ENCODE measurements around the gene TMEM218.

Gene TMEM218

DNA sequence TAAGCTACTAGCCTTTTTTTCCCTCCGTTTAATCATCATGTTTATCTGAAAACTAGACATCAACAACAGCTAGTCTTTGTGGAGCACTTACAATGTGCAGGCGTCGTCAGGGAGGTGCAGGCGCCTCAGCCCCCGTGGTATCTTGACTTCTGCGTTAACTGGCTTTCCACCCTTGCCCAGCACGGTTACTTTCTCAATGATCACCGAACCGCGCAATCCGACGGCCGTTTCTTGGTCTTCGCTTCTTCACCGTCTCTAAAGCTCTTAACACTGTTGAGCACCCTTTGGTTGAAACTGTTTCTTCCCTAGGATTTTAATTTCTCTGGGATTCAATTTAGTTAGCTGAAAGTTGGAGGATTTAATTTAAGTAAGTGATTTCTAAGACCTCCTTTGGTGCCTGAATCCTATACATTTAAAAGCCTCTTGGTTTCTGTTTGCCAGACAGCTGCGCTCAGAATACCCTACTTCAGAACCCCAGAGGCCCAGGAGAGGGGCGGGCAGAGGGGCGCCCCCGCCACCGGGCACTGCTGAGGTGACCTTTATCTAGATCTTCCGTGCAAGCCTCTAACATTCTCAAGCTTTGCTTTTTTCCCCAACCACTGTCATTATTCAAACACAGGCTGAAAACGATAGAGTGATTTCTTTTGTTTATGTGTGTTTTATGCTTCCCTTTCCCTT lies 18.0 kb upstream of the TMEM218 start:
- H3K36me3 ChIP-seq: no peaks in the 10 kb centered on the region
- H3K4me2 ChIP-seq: no peak overlapping the region
- no peaks in the 10 kb centered on the region for H3K9me3 ChIP-seq
- no peak overlapping the region for H3K4me3 ChIP-seq
- H3K27ac ChIP-seq: no peak overlapping the region
- H4K20me1 ChIP-seq: no peaks in the 10 kb centered on the region
- no peak for TF ChIP-seq Cebpa-rat (IDR thresholded peaks at IDR 0.05)
- H3K27me3 ChIP-seq: no peaks in the 10 kb centered on the region
- H3K4me1 ChIP-seq: no peaks in the 10 kb centered on the region
- H3K9ac ChIP-seq: no peak overlapping the region

- Histone ChIP-seq H3K9ac (no peak overlapping the region), H3K36me3 (no peaks in the 10 kb centered on the region), H3K27me3 (no peaks in the 10 kb centered on the region), H3K4me1 (no peaks in the 10 kb centered on the region), H3K27ac (no peak overlapping the region), H3K4me2 (no peak overlapping the region), H4K20me1 (no peaks in the 10 kb centered on the region), H3K4me3 (no peak overlapping the region), H3K9me3 (no peaks in the 10 kb centered on the region)
- no peak for TF ChIP-seq Cebpa-rat (IDR thresholded peaks at IDR 0.05)
These were observed 17.0 kb upstream of the TMEM218 start for GRCh38 chr11:125128450-125128849.

- Histone ChIP-seq H3K4me3 (no peak overlapping the region), H4K20me1 (no peaks in the 10 kb centered on the region), H3K9me3 (no peaks in the 10 kb centered on the region), H3K27me3 (no peaks in the 10 kb centered on the region), H3K27ac (no peak overlapping the region), H3K4me2 (no peak overlapping the region), H3K36me3 (no peaks in the 10 kb centered on the region), H3K4me1 (no peaks in the 10 kb centered on the region), H3K9ac (no peak overlapping the region)
- TF ChIP-seq Cebpa-rat (IDR thresholded peaks at IDR 0.05): no peak
These were observed 13.2 kb upstream of the TMEM218 start for GRCh38 chr11:125124618-125124992.

- no peak overlapping the region for H3K4me2 ChIP-seq
- no peak overlapping the region for H3K27ac ChIP-seq
These were observed 12.7 kb upstream of the TMEM218 start for GRCh38 chr11:125123947-125124617.

GRCh38 chr11:125123194-125123946 lies 11.9 kb upstream of the TMEM218 start:
- no peak overlapping the region for H3K9ac ChIP-seq
- no peak overlapping the region for H3K4me2 ChIP-seq
- no peaks in the 10 kb centered on the region for H4K20me1 ChIP-seq
- H3K36me3 ChIP-seq: no peaks in the 10 kb centered on the region
- TF ChIP-seq Cebpa-rat (IDR thresholded peaks at IDR 0.05): no peak
- H3K27ac ChIP-seq: no peak overlapping the region
- H3K9me3 ChIP-seq: no peaks in the 10 kb centered on the region
- no peak overlapping the region for H3K4me3 ChIP-seq
- no peaks in the 10 kb centered on the region for H3K4me1 ChIP-seq
- no peaks in the 10 kb centered on the region for H3K27me3 ChIP-seq

More at GRCh38 chr11:125123947-125124617, 12.7 kb upstream of the TMEM218 start:
- TF ChIP-seq Cebpa-rat (IDR thresholded peaks at IDR 0.05): no peak
- H3K4me3 ChIP-seq: no peak overlapping the region
- H3K9me3 ChIP-seq: no peaks in the 10 kb centered on the region
- H3K4me1 ChIP-seq: no peaks in the 10 kb centered on the region
- H3K36me3 ChIP-seq: no peaks in the 10 kb centered on the region
- H3K27me3 ChIP-seq: no peaks in the 10 kb centered on the region
- no peaks in the 10 kb centered on the region for H4K20me1 ChIP-seq
- H3K9ac ChIP-seq: no peak overlapping the region

GRCh38 chr11:125117429-125117828 lies 6.0 kb upstream of the TMEM218 start:
- no peaks in the 10 kb centered on the region for H4K20me1 ChIP-seq
- no peaks in the 10 kb centered on the region for H3K36me3 ChIP-seq
- no peaks in the 10 kb centered on the region for H3K27me3 ChIP-seq
- no peak overlapping the region for H3K4me3 ChIP-seq
- no peak overlapping the region for H3K4me2 ChIP-seq
- no peak overlapping the region for H3K9ac ChIP-seq
- H3K27ac ChIP-seq: no peak overlapping the region
- 0 out of 2 replicates have a peak, but pooled peaks cover 4% of the 10 kb centered on the region for H3K9me3 ChIP-seq
- no peak for TF ChIP-seq Cebpa-rat (IDR thresholded peaks at IDR 0.05)
- no peaks in the 10 kb centered on the region for H3K4me1 ChIP-seq

DNA sequence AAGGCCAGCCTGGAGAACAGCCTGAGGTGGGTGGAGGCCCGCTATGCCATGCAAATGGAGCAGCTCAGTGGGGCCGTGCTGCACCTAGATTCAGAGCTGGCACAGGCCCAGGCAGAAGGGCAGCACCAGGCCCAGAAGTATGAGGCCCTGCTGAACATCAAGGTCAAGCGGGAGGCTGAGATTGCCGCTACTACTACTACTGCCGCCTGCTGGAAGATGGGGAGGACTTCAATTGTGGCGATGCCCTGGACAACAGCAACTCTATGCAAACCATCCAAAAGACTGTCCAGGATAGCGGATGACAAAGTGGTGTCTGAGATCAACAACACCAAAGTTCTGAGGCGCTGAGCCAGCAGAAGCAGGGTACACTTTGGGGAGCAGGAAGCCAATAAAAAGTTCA lies 3.1 kb upstream of the TMEM218 start:
- Histone ChIP-seq H3K27ac (no peak overlapping the region), H3K4me1 (peaks cover 16% of the 10 kb centered on the region), H3K27me3 (no peaks in the 10 kb centered on the region), H3K36me3 (no peaks in the 10 kb centered on the region), H3K4me3 (no peak overlapping the region), H4K20me1 (no peaks in the 10 kb centered on the region), H3K9me3 (0 out of 2 replicates have a peak, but pooled peaks cover 4% of the 10 kb centered on the region), H3K4me2 (no peak overlapping the region), H3K9ac (no peak overlapping the region)
- no peak for TF ChIP-seq Cebpa-rat (IDR thresholded peaks at IDR 0.05)

- H3K27ac ChIP-seq: no peak overlapping the region
- H3K36me3 ChIP-seq: no peaks in the 10 kb centered on the region
- H3K9ac ChIP-seq: no peak overlapping the region
- no peak for TF ChIP-seq Cebpa-rat (IDR thresholded peaks at IDR 0.05)
- H4K20me1 ChIP-seq: no peaks in the 10 kb centered on the region
- peak overlapping the region; percentile 92 for H3K4me3 ChIP-seq
- H3K27me3 ChIP-seq: no peaks in the 10 kb centered on the region
- peak overlapping the region; percentile 76 for H3K4me2 ChIP-seq
- H3K9me3 ChIP-seq: 0 out of 2 replicates have a peak, but pooled peaks cover 4% of the 10 kb centered on the region
- peaks cover 16% of the 10 kb centered on the region for H3K4me1 ChIP-seq
These were observed 780 bp upstream of the TMEM218 start for GRCh38 chr11:125112208-125112604.

- Histone ChIP-seq H3K4me3 (peak overlapping the region; percentile 92), H3K4me2 (peak overlapping the region; percentile 90), H3K27ac (peak overlapping the region; percentile 78), H4K20me1 (no peaks in the 10 kb centered on the region), H3K9me3 (peaks cover 12% of the 10 kb centered on the region; the same call in 1 of the 2 replicates), H3K4me1 (peaks cover 16% of the 10 kb centered on the region), H3K36me3 (no peaks in the 10 kb centered on the region), H3K9ac (peak overlapping the region; percentile 85), H3K27me3 (no peaks in the 10 kb centered on the region)
- no peak for TF ChIP-seq Cebpa-rat (IDR thresholded peaks at IDR 0.05)
These were observed 454 bp downstream of the TMEM218 start for GRCh38 chr11:125111001-125111342.

DNA sequence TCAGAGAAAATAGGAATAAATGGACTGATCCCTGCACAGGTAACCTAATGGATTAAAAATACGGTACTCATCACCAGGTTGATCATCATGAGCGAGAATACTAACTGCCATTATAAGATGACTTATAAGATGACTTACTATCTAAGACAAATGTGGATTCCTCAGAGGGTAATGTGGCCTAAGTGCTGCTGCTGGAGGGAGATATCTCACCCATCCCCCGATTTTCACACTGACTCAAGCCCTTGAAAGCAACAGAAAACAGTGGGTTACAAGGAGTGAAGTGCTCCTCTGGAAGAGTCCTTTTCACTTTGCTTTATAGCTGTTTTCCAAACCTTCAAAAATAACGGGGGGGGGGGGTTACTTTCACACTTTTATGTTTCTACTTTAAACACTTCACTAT lies 920 bp downstream of the TMEM218 start:
- TF ChIP-seq Cebpa-rat (IDR thresholded peaks at IDR 0.05): no peak
- Histone ChIP-seq H4K20me1 (no peaks in the 10 kb centered on the region), H3K4me1 (peaks cover 16% of the 10 kb centered on the region), H3K36me3 (no peaks in the 10 kb centered on the region), H3K9me3 (peaks cover 12% of the 10 kb centered on the region; the same call in 1 of the 2 replicates), H3K9ac (peak overlapping the region; percentile 85), H3K4me2 (peak overlapping the region; percentile 90), H3K4me3 (peak overlapping the region; percentile 92), H3K27me3 (no peaks in the 10 kb centered on the region), H3K27ac (peak overlapping the region; percentile 78; the same call in 1 of the 2 replicates)
